Adrenal gland (tissue), 5 donors: Measurements from ENCODE around the gene DENND5B.

Source experiments
- POLR2A ChIP-seq, 2 donors: fragments of 450-650 bp; IDR thresholded peaks; one replicate each; pipeline ENCODE4 v1.6.1; 2017; ENCODE audit warnings: antibody characterized with exemption in 2 of 2, mild to moderate bottlenecking in 2 of 2, moderate library complexity in 1 of 2
- TF ChIP-seq, protein P1 (sequence below), 6 experiments: fragments of 450-650 bp in 4 of 6; fragments of 200-600 bp in 2 of 6; sonication (generic) in 1 of 6; IDR thresholded peaks; 1 replicate in 5 of 6; 2 replicates in 1 of 6; pipeline versions ENCODE4 v1.5.1 to v1.8.0; 2016 to 2021; ENCODE audit warnings: antibody characterized with exemption in 6 of 6, mild to moderate bottlenecking in 2 of 6, moderate library complexity in 1 of 6
- donor health status: DM: no; HTN: no; CAD: no.

- TF ChIP-seq, protein P1, sequence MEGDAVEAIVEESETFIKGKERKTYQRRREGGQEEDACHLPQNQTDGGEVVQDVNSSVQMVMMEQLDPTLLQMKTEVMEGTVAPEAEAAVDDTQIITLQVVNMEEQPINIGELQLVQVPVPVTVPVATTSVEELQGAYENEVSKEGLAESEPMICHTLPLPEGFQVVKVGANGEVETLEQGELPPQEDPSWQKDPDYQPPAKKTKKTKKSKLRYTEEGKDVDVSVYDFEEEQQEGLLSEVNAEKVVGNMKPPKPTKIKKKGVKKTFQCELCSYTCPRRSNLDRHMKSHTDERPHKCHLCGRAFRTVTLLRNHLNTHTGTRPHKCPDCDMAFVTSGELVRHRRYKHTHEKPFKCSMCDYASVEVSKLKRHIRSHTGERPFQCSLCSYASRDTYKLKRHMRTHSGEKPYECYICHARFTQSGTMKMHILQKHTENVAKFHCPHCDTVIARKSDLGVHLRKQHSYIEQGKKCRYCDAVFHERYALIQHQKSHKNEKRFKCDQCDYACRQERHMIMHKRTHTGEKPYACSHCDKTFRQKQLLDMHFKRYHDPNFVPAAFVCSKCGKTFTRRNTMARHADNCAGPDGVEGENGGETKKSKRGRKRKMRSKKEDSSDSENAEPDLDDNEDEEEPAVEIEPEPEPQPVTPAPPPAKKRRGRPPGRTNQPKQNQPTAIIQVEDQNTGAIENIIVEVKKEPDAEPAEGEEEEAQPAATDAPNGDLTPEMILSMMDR (IDR thresholded peaks at IDR 0.05) = no peak
- no peak for TF ChIP-seq POLR2A (IDR thresholded peaks at IDR 0.05)
Observed at GRCh38 chr12:31504625-31505222, 86.2 kb downstream of the DENND5B start.
